NCI-H446 (cell line): ENCODE data around the gene JAKMIP2.
"Not testable (repeated sequence)": the region's sequence is repeated elsewhere in the genome, so short reads cannot be mapped to it uniquely, and the experiment has no call there.

Experiments
- DNase-seq, 2 experiments: peaks; one replicate each; lab custom pipeline; 2025; lab: John Stamatoyannopoulos, UW

Gene JAKMIP2

GRCh38 chr5:147658293-147658932 lies 124.1 kb downstream of the JAKMIP2 start:
- DNase-seq: no peak

GRCh38 chr5:147648597-147648996 lies 133.9 kb downstream of the JAKMIP2 start:
- no peak for DNase-seq

- DNase-seq: no peak
Observed at GRCh38 chr5:147645197-147645596, 137.3 kb downstream of the JAKMIP2 start.

- DNase-seq: no peak
Observed at GRCh38 chr5:147644460-147644859, 138.1 kb downstream of the JAKMIP2 start.

- DNase-seq: no peak
Observed at GRCh38 chr5:147643142-147643541, 139.4 kb downstream of the JAKMIP2 start.

- DNase-seq: no peak
Observed at GRCh38 chr5:147642666-147643065, 139.9 kb downstream of the JAKMIP2 start.

GRCh38 chr5:147639321-147639720 lies 143.2 kb downstream of the JAKMIP2 start:
- DNase-seq: no peak

GRCh38 chr5:147636729-147636984 lies 145.9 kb downstream of the JAKMIP2 start:
- no peak for DNase-seq

GRCh38 chr5:147635882-147636728 lies 146.4 kb downstream of the JAKMIP2 start:
- no peak for DNase-seq

GRCh38 chr5:147635439-147635838 lies 147.1 kb downstream of the JAKMIP2 start:
- DNase-seq: not testable (repeated sequence)

- DNase-seq: no peak
Observed at GRCh38 chr5:147633173-147633572, 149.4 kb downstream of the JAKMIP2 start.

GRCh38 chr5:147631428-147632003 lies 151.0 kb downstream of the JAKMIP2 start:
- no peak for DNase-seq

- no peak for DNase-seq
Observed at GRCh38 chr5:147629196-147629595, 153.3 kb downstream of the JAKMIP2 start.

GRCh38 chr5:147628058-147628895 lies 154.3 kb downstream of the JAKMIP2 start:
- DNase-seq: peak; percentile 72 to 86

GRCh38 chr5:147626464-147626863 lies 156.1 kb downstream of the JAKMIP2 start:
- DNase-seq: no peak

GRCh38 chr5:147621016-147621415 lies 161.5 kb downstream of the JAKMIP2 start:
- no peak for DNase-seq

- DNase-seq: no peak
Observed at GRCh38 chr5:147619281-147619878, 163.1 kb downstream of the JAKMIP2 start.

GRCh38 chr5:147617711-147618350 lies 164.7 kb downstream of the JAKMIP2 start:
- no peak for DNase-seq

GRCh38 chr5:147617191-147617606 lies 165.3 kb downstream of the JAKMIP2 start:
- DNase-seq: no peak

GRCh38 chr5:147616421-147616820 lies 166.1 kb downstream of the JAKMIP2 start:
- no peak for DNase-seq

GRCh38 chr5:147613359-147613758 lies 169.2 kb downstream of the JAKMIP2 start:
- DNase-seq: no peak
